Colonic mucosa (tissue), 4 donors: Measurements from ENCODE around the gene POMT1. TPM values are rescaled to one million over a fixed set of nuclear protein-coding genes. Genes with fewer than 3 reads are reported as not detected.
A peak's percentile ranks its signal among the peaks of the same experiment; 100 is the strongest.

Experiments used
- DNase-seq: peaks from one replicate; pipeline ENCODE4 v3.0.0-alpha.2; 2020
- H3K27ac ChIP-seq: fragments of 200-600 bp; one replicate; pipeline ENCODE4 v1.8.0; 2021
- H3K27me3 ChIP-seq: fragments of 200-600 bp; one replicate; pipeline ENCODE4 v1.8.0; 2021
- H3K36me3 ChIP-seq: fragments of 200-600 bp; one replicate; pipeline ENCODE4 v1.8.0; 2021
- H3K4me1 ChIP-seq: fragments of 200-600 bp; one replicate; pipeline ENCODE4 v1.8.0; 2021; ENCODE audit warnings: mild to moderate bottlenecking
- H3K4me3 ChIP-seq: fragments of 200-600 bp; one replicate; pipeline ENCODE4 v1.8.0; 2021
- H3K9ac ChIP-seq, 2 donors: one replicate each; pipeline ENCODE4 v1.7.0; 2013; ENCODE audit warnings: control low read depth in 2 of 2, low read depth in 2 of 2, low read length in 2 of 2
- H3K9me3 ChIP-seq: fragments of 200-600 bp; one replicate; pipeline ENCODE4 v1.8.0; 2021
- CTCF ChIP-seq: fragments of 200-600 bp; IDR thresholded peaks from one replicate; pipeline ENCODE4 v1.8.0; 2022; ENCODE audit warnings: antibody characterized with exemption, mild to moderate bottlenecking
- intact Hi-C: fragments of 100-400 bp; cut with DNase I; formaldehyde crosslinking; loops from one replicate; pipeline ENCODE4 v1.14.1; 2022
- total RNA-seq, 2 donors: library from RNA; stranded (reverse); fragmentation: NEBNext Ultra II Directional in 1 of 2; extraction: Animal tissue kit (Norgen Biotek cat#: 25700) in 1 of 2; gene quantifications; one replicate each; pipeline ENCODE4 v1.2.1, GENCODE V29; 2021
- donor health status: healthy.
- donor health status: DM: no; HTN: no; CAD: no.
- donor health status: DM: no; HTN: no; CAD: no.

The POMT1 gene
- total RNA-seq, 2 donors from 2014 or later = 24.0 to 28.8 TPM

GRCh38 chr9:131518553-131518952, 15.8 kb downstream of the POMT1 start:
- no peaks in the 10 kb centered on the region for H3K27me3 ChIP-seq
- no peak for TF ChIP-seq CTCF
- intact Hi-C loops = no loop called here
- no peaks in the 10 kb centered on the region for H3K9me3 ChIP-seq
- H3K4me1 ChIP-seq = no peaks in the 10 kb centered on the region
- no peak for DNase-seq
- H3K4me3 ChIP-seq = no peak overlapping the region
- H3K27ac ChIP-seq = no peak overlapping the region
- peak overlapping the region in 1 of 2 donors; percentile 4 for H3K9ac ChIP-seq
- H3K36me3 ChIP-seq = peaks cover 4% of the 10 kb centered on the region

GRCh38 chr9:131520503-131520902, 17.8 kb downstream of the POMT1 start:
- Histone ChIP-seq H3K9ac (no peak overlapping the region), H3K27me3 (no peaks in the 10 kb centered on the region), H3K36me3 (no peaks in the 10 kb centered on the region), H3K27ac (no peak overlapping the region), H3K9me3 (no peaks in the 10 kb centered on the region), H3K4me1 (no peaks in the 10 kb centered on the region), H3K4me3 (no peak overlapping the region)
- intact Hi-C loops = no loop called here
- DNase-seq = no peak
- no peak for TF ChIP-seq CTCF

GRCh38 chr9:131521203-131521602, 18.5 kb downstream of the POMT1 start:
- Histone ChIP-seq H3K27ac (no peak overlapping the region), H3K4me1 (no peaks in the 10 kb centered on the region), H3K36me3 (peaks cover 2% of the 10 kb centered on the region), H3K27me3 (no peaks in the 10 kb centered on the region), H3K4me3 (no peak overlapping the region), H3K9ac (no peak overlapping the region), H3K9me3 (no peaks in the 10 kb centered on the region)
- no peak for TF ChIP-seq CTCF
- DNase-seq = no peak
- intact Hi-C loops = no loop called here

- no peak overlapping the region for H3K27ac ChIP-seq
- DNase-seq = no peak
- H3K4me3 ChIP-seq = no peak overlapping the region
- intact Hi-C loops = no loop called here
- H3K27me3 ChIP-seq = no peaks in the 10 kb centered on the region
- peaks cover 5% of the 10 kb centered on the region for H3K36me3 ChIP-seq
- no peak overlapping the region for H3K9ac ChIP-seq
- H3K4me1 ChIP-seq = no peaks in the 10 kb centered on the region
- H3K9me3 ChIP-seq = no peaks in the 10 kb centered on the region
- TF ChIP-seq CTCF = no peak
These were observed 19.1 kb downstream of the POMT1 start for GRCh38 chr9:131521822-131522221.

- DNase-seq = no peak
- Histone ChIP-seq H3K27me3 (no peaks in the 10 kb centered on the region), H3K27ac (no peak overlapping the region), H3K36me3 (peaks cover 5% of the 10 kb centered on the region), H3K4me3 (no peak overlapping the region), H3K9ac (no peak overlapping the region), H3K4me1 (no peaks in the 10 kb centered on the region), H3K9me3 (no peaks in the 10 kb centered on the region)
- no peak for TF ChIP-seq CTCF
- intact Hi-C loops = no loop called here
These were observed 19.8 kb downstream of the POMT1 start for GRCh38 chr9:131522257-131523085.
